Measurements from ENCODE around the gene RESP18. TPM values are rescaled to one million over a fixed set of nuclear protein-coding genes. Genes with fewer than 3 reads are reported as not detected.

Gene RESP18
- total and polyA plus RNA-seq, 2 of the 4 experiments (the other 2 are of a cell fraction) = not detected

DNA sequence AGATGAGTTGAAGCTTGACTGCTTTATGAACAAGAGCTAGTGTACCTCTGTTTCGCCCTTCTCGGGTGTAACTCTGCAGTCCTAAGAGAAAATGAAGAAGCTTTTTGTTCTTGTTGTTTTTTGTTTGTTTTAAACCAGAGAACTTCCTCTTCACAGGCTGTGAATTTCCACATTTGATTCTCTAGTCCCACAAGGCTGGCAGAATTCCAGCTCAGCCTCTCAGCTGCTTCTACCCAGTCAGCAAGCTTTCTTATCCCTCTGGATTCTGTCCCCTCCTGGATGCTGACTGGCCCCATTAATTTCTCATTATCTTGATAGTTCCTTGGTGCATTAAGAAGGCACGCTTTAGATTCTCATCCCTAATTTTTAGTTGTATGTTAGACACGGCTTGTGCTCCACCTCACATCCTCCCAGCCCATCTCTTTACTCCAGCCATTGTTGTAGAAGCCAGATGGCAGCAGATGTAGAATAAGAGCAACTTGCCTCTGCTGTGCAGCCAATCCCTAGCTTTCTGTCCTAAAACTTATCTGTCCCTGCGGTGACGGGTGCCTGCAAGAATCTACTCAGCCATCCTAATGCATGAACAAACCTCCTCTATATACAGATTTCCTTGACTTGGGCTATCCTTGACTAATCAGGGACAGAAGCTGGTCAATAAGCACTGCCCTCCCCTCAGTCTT lies 12.3 kb upstream of the RESP18 start:
- H2BK120ac ChIP-seq (ENCODE audit: low read depth, low read length) = no peak overlapping the region
- no peak overlapping the region for H4K91ac ChIP-seq (ENCODE audit: insufficient read depth, low read depth, low read length)
- no CpG with 5 or more reads among the region's 6 CpGs for WGBS, 2 experiments (ENCODE audit: extremely low coverage in 2 of 2, insufficient read length in 1 of 2)
- H3K27me3 ChIP-seq (ENCODE audit: control insufficient read depth, insufficient read depth, low read length) = peaks cover 27% of the 10 kb centered on the region
- no peak overlapping the region for H3K18ac ChIP-seq (ENCODE audit: low read depth, low read length)
- no peaks in the 10 kb centered on the region for H3K9me1 ChIP-seq (ENCODE audit: insufficient read depth, low read length)
- no peaks in the 10 kb centered on the region for H4K20me1 ChIP-seq (ENCODE audit: insufficient read depth, low read length)
- DNase-seq (peak; percentile 12), ATAC-seq (ENCODE audit: low read depth) (peak; percentile 35; the same call in 1 of the 2 replicates)
- H2AK5ac ChIP-seq (ENCODE audit: low read depth, low read length) = no peak overlapping the region
- no peak overlapping the region for H2AK9ac ChIP-seq (replicated peaks; ENCODE audit: low read depth, low read length, poor library complexity)
- H4K8ac ChIP-seq (ENCODE audit: low read depth in 2 of 2, low read length in 2 of 2) = no peak overlapping the region
- no peak overlapping the region for H3K9ac ChIP-seq (ENCODE audit: low read depth, low read length)
- H3K4me2 ChIP-seq (ENCODE audit: low read depth, low read length) = no peak overlapping the region
- no peak overlapping the region for H2BK15ac ChIP-seq (ENCODE audit: low read depth, low read length)
- H2BK20ac ChIP-seq (ENCODE audit: low read depth, low read length) = no peak overlapping the region
- intact Hi-C loops (cut with micrococcal nuclease) (loop anchor here (5.0 kb wide), 1 partner anchor 38 kb away; the partner anchor contains the start of gene PTPRN), in situ Hi-C loops (cut with MboI; ENCODE audit: low sequenced_read_pairs) (no loop called here), dilution Hi-C loops (cut with HindIII; ENCODE audit: low sequenced_read_pairs, unreplicated experiment) (no loop called here)
- H3K27ac ChIP-seq (ENCODE audit: insufficient read depth, low read length) = no peak overlapping the region
- H3K4me3 ChIP-seq (ENCODE audit: insufficient read depth, low read depth, low read length) = no peak overlapping the region
- no peak overlapping the region for H2AFZ ChIP-seq (replicated peaks; ENCODE audit: low read length, poor library complexity)
- no peaks in the 10 kb centered on the region for H3K4me1 ChIP-seq (ENCODE audit: control insufficient read depth, insufficient read depth, low read length)
- no peak overlapping the region for H3K4ac ChIP-seq (ENCODE audit: low read depth, low read length)
- no peaks in the 10 kb centered on the region for H3K36me3 ChIP-seq (ENCODE audit: control insufficient read depth, insufficient read depth, low read length)
- TF ChIP-seq, protein P1, sequence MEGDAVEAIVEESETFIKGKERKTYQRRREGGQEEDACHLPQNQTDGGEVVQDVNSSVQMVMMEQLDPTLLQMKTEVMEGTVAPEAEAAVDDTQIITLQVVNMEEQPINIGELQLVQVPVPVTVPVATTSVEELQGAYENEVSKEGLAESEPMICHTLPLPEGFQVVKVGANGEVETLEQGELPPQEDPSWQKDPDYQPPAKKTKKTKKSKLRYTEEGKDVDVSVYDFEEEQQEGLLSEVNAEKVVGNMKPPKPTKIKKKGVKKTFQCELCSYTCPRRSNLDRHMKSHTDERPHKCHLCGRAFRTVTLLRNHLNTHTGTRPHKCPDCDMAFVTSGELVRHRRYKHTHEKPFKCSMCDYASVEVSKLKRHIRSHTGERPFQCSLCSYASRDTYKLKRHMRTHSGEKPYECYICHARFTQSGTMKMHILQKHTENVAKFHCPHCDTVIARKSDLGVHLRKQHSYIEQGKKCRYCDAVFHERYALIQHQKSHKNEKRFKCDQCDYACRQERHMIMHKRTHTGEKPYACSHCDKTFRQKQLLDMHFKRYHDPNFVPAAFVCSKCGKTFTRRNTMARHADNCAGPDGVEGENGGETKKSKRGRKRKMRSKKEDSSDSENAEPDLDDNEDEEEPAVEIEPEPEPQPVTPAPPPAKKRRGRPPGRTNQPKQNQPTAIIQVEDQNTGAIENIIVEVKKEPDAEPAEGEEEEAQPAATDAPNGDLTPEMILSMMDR (conservative IDR thresholded peaks at IDR 0.05; ENCODE audit: low read depth, low read length) = no peak
- TF ChIP-seq NFE2L2 (IDR thresholded peaks at IDR 0.05; ENCODE audit: low read depth, low read length) = no peak
- no peak for TF ChIP-seq CEBPB (IDR thresholded peaks at IDR 0.05; ENCODE audit: low read depth, low read length)
- TF ChIP-seq FOS (IDR thresholded peaks at IDR 0.05; ENCODE audit: low read depth, low read length) = no peak
- TF ChIP-seq CHD1 (IDR thresholded peaks at IDR 0.05; ENCODE audit: low read depth, low read length) = no peak
- TF ChIP-seq POLR2A (IDR thresholded peaks at IDR 0.05; ENCODE audit: low read depth, low read length) = no peak
- TF ChIP-seq RFX5 (IDR thresholded peaks at IDR 0.05; ENCODE audit: low read depth, low read length) = no peak
- TF ChIP-seq MAZ (IDR thresholded peaks at IDR 0.05; ENCODE audit: borderline replicate concordance, low read depth, low read length) = no peak
- TF ChIP-seq, protein P2, sequence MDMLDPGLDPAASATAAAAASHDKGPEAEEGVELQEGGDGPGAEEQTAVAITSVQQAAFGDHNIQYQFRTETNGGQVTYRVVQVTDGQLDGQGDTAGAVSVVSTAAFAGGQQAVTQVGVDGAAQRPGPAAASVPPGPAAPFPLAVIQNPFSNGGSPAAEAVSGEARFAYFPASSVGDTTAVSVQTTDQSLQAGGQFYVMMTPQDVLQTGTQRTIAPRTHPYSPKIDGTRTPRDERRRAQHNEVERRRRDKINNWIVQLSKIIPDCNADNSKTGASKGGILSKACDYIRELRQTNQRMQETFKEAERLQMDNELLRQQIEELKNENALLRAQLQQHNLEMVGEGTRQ (IDR thresholded peaks at IDR 0.05; ENCODE audit: low read depth, low read length) = no peak
- no peak for TF ChIP-seq SMC3 (IDR thresholded peaks at IDR 0.05; ENCODE audit: low read depth, low read length)
- TF ChIP-seq BHLHE40 (IDR thresholded peaks at IDR 0.05; ENCODE audit: low read depth, low read length) = no peak
- TF ChIP-seq, protein P3, sequence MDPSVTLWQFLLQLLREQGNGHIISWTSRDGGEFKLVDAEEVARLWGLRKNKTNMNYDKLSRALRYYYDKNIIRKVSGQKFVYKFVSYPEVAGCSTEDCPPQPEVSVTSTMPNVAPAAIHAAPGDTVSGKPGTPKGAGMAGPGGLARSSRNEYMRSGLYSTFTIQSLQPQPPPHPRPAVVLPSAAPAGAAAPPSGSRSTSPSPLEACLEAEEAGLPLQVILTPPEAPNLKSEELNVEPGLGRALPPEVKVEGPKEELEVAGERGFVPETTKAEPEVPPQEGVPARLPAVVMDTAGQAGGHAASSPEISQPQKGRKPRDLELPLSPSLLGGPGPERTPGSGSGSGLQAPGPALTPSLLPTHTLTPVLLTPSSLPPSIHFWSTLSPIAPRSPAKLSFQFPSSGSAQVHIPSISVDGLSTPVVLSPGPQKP (IDR thresholded peaks at IDR 0.05; ENCODE audit: borderline replicate concordance, low read depth, low read length) = no peak
- TF ChIP-seq RCOR1 (IDR thresholded peaks at IDR 0.05; ENCODE audit: insufficient replicate concordance, low read length) = no peak
- TF ChIP-seq MAFK (IDR thresholded peaks at IDR 0.05; ENCODE audit: low read depth, low read length) = no peak
- H3K79me1 ChIP-seq (ENCODE audit: low read depth in 1 of 2, low read length in 2 of 2) = no peaks in the 10 kb centered on the region
- no peak overlapping the region for H3K56ac ChIP-seq (ENCODE audit: extremely low read depth, insufficient read depth, low read length)
- 0 out of 2 replicates have a peak, but pooled peaks cover 1% of the 10 kb centered on the region for H3K9me3 ChIP-seq (ENCODE audit: control insufficient read depth, insufficient read depth, low read length)
- ChIA-PET POLR2A (ENCODE audit: unreplicated experiment) (no interaction called here), CTCF (interaction anchor here (0.6 kb wide), 1 partner anchor 182 kb away, joined by 3 read pairs; no protein-coding TSS in a partner anchor)
- H3K23ac ChIP-seq (ENCODE audit: low read depth, low read length) = no peak overlapping the region
- no peak overlapping the region for H3K14ac ChIP-seq (replicated peaks; ENCODE audit: low read depth, low read length)
- no peak overlapping the region for H2BK5ac ChIP-seq (ENCODE audit: low read depth, low read length, poor library complexity, severe bottlenecking)
- no TSS peak for BruUV-seq (replicated peaks)
- no peak overlapping the region for H4K5ac ChIP-seq (ENCODE audit: low read depth, low read length)

All from IMR-90 (cell line).